Sigmoid colon (tissue), 7 donors: Measurements from ENCODE around the gene RUNX2. TPM values are rescaled to one million over a fixed set of nuclear protein-coding genes. Genes with fewer than 3 reads are reported as not detected.
"Not testable (repeated sequence)": the region's sequence is repeated elsewhere in the genome, so short reads cannot be mapped to it uniquely, and the experiment has no call there.

Source experiments
- DNase-seq: peaks from one replicate; pipeline ENCODE4 v3.0.0-alpha.2; 2019
- H3K27ac ChIP-seq, 4 donors: fragments of 200-600 bp; sonication (generic); one replicate each; pipeline ENCODE4 v1.5.1; 2016 to 2019; ENCODE audit warnings: mild to moderate bottlenecking in 1 of 4
- H3K27me3 ChIP-seq, 3 donors: fragments of 200-600 bp; sonication (generic); one replicate each; pipeline ENCODE4 v1.5.1; 2019; ENCODE audit warnings: mild to moderate bottlenecking in 1 of 3
- H3K36me3 ChIP-seq, 4 donors: fragments of 200-600 bp; sonication (generic); one replicate each; pipeline ENCODE4 v1.5.1; 2016 to 2019
- H3K4me1 ChIP-seq, 4 donors: fragments of 200-600 bp; sonication (generic); one replicate each; pipeline ENCODE4 v1.5.1; 2017 to 2019
- H3K4me3 ChIP-seq, 4 donors: fragments of 200-600 bp; sonication (generic); one replicate each; pipeline ENCODE4 v1.5.1; 2017 to 2019; ENCODE audit warnings: mild to moderate bottlenecking in 2 of 4, moderate library complexity in 1 of 4
- H3K9me3 ChIP-seq, 4 donors: fragments of 200-600 bp in 3 of 4; sonication (generic) in 3 of 4; one replicate each; pipeline versions ENCODE4 v1.5.1 to v1.6.1; 2013 to 2019
- EP300 ChIP-seq, 4 donors: sonication (generic); formaldehyde crosslinking; IDR thresholded peaks; one replicate each; pipeline ENCODE4 v1.6.1; 2017; ENCODE audit warnings: antibody characterized with exemption in 4 of 4
- POLR2A ChIP-seq, 2 donors: fragments of 450-650 bp; IDR thresholded peaks; one replicate each; pipeline ENCODE4 v1.6.1; 2016; ENCODE audit warnings: antibody characterized with exemption in 2 of 2, mild to moderate bottlenecking in 2 of 2, moderate library complexity in 2 of 2
- POLR2AphosphoS5 ChIP-seq, 4 donors: sonication (generic); formaldehyde crosslinking; IDR thresholded peaks; one replicate each; pipeline ENCODE4 v1.6.1; 2017; ENCODE audit warnings: antibody characterized with exemption in 4 of 4
- WGBS, 2 donors: extraction: QIAGEN DNeasy Blood & Tissue Kit; methylation state at CpG; one replicate each; pipeline ENCODE4 v1.1.7; 2013; 5-methylcytosine and 5-hydroxymethylcytosine counted together
- intact Hi-C: fragments of 100-400 bp; cut with DNase I; formaldehyde crosslinking; loops from one replicate; pipeline ENCODE4 v1.15.1; 2023
- polyA plus RNA-seq, 3 donors: library from polyadenylated mRNA; stranded (reverse); fragments of 200-250 nt; gene quantifications; one replicate each; pipeline ENCODE4 v1.2.3, GENCODE V29; 2013
- total RNA-seq, 4 donors: library from RNA; depleted of rRNA; stranded (reverse); fragments of >200 nt; gene quantifications; one replicate each; pipeline ENCODE4 v1.1.0, GENCODE V29; 2016
- TF ChIP-seq, protein P1 (sequence below), 4 experiments: fragments of 450-650 bp in 3 of 4; fragments of 200-600 bp in 1 of 4; IDR thresholded peaks; one replicate each; pipeline ENCODE4 v1.5.1; 2016 to 2019; ENCODE audit warnings: antibody characterized with exemption in 4 of 4, mild to moderate bottlenecking in 3 of 4, moderate library complexity in 2 of 4
- donor health status: healthy with polysubstance abuse.
- donor health status: Bipolar disorder and iron deficiency.
- donor health status: healthy.

Gene RUNX2
- total RNA-seq (1 to 10 TPM; 2.9 to 4.7 (median 4.4) TPM), polyA plus RNA-seq (1 to 10 TPM in 2 of 3 donors, under 1 TPM in 1; 0.92 to 2.5 (median 1.2) TPM)

DNA sequence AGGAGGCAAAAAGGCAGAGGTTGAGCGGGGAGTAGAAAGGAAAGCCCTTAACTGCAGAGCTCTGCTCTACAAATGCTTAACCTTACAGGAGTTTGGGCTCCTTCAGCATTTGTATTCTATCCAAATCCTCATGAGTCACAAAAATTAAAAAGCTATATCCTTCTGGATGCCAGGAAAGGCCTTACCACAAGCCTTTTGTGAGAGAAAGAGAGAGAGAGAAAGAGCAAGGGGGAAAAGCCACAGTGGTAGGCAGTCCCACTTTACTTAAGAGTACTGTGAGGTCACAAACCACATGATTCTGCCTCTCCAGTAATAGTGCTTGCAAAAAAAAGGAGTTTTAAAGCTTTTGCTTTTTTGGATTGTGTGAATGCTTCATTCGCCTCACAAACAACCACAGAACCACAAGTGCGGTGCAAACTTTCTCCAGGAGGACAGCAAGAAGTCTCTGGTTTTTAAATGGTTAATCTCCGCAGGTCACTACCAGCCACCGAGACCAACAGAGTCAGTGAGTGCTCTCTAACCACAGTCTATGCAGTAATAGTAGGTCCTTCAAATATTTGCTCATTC, at the start of gene RUNX2:
Gene RUNX2 (plus strand): TSS at position 375 of the 567 bp plus-strand sequence. CDS start 397 bp downstream, outside the sequence.
- TF ChIP-seq, protein P1, sequence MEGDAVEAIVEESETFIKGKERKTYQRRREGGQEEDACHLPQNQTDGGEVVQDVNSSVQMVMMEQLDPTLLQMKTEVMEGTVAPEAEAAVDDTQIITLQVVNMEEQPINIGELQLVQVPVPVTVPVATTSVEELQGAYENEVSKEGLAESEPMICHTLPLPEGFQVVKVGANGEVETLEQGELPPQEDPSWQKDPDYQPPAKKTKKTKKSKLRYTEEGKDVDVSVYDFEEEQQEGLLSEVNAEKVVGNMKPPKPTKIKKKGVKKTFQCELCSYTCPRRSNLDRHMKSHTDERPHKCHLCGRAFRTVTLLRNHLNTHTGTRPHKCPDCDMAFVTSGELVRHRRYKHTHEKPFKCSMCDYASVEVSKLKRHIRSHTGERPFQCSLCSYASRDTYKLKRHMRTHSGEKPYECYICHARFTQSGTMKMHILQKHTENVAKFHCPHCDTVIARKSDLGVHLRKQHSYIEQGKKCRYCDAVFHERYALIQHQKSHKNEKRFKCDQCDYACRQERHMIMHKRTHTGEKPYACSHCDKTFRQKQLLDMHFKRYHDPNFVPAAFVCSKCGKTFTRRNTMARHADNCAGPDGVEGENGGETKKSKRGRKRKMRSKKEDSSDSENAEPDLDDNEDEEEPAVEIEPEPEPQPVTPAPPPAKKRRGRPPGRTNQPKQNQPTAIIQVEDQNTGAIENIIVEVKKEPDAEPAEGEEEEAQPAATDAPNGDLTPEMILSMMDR (IDR thresholded peaks at IDR 0.05) = no peak
- TF ChIP-seq EP300 (IDR thresholded peaks at IDR 0.05) (no peak), POLR2AphosphoS5 (IDR thresholded peaks at IDR 0.05) (no peak), POLR2A (IDR thresholded peaks at IDR 0.05) (no peak)
- Histone ChIP-seq H3K4me3 (peak within 1 kb of the TSS in 2 of 4 donors; percentile 8 to 12), H3K27me3 (no peaks in the 10 kb centered on the region), H3K36me3 (no peaks in the 10 kb centered on the region), H3K9me3 (no peaks in the 10 kb centered on the region), H3K4me1 (peaks cover 0 to 12% (median 5%) of the 10 kb centered on the region in 4 donors), H3K27ac (peak within 1 kb of the TSS in 1 of 4 donors; percentile 22)
- intact Hi-C loops = no loop called here
- 65 to 75% methylated on average over 5 of the region's 5 CpGs for WGBS, 2 donors
- DNase-seq = no peak

DNA sequence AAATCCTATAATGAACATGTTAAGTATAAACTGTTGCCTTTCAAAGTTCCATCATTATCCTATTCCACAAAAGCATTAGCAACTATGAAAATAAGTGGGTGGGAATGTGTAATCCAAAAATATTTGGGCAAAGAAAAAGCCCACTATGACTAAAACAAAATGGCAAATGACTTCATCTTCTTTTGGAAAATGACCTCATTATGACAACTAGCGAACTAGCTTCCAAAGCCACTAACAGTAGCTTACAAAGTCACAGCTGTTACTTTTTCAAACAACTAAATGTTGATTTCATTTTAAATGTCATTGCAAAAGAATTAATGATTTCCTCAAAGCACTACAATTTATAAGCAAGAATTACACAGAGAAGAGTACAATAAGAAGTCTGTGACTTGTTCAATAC, 49.8 kb upstream of the RUNX2 start:
- Histone ChIP-seq H3K27me3 (no peaks in the 10 kb centered on the region), H3K4me1 (no peaks in the 10 kb centered on the region), H3K9me3 (no peaks in the 10 kb centered on the region), H3K36me3 (no peaks in the 10 kb centered on the region), H3K27ac (no peak overlapping the region), H3K4me3 (no peak overlapping the region)
- TF ChIP-seq POLR2AphosphoS5 (IDR thresholded peaks at IDR 0.05) (no peak), POLR2A (IDR thresholded peaks at IDR 0.05) (no peak), EP300 (IDR thresholded peaks at IDR 0.05) (no peak)
- TF ChIP-seq, protein P1 (IDR thresholded peaks at IDR 0.05) = no peak
- 85 to 87% methylated on average over 1 of the region's 1 CpG for WGBS, 2 donors
- DNase-seq = no peak
- intact Hi-C loops = no loop called here

DNA sequence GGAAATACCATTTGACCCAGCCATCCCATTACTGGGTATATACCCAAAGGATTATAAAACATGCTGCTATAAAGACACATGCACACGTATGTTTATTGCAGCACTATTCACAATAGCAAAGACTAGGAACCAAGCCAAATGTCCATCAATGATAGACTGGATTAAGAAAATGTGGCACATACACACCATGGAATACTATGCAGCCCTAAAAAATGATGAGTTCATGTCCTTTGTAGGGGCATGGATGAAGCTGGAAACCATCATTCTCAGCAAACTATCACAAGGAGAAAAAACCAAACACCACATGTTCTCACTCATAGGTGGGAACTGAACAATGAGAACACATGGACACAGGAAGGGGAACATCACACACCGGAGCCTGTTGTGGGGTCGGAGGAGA, 41.4 kb upstream of the RUNX2 start:
- H3K4me3 ChIP-seq, H3K27me3 ChIP-seq, H3K27ac ChIP-seq, DNase-seq, H3K9me3 ChIP-seq, intact Hi-C loops, H3K36me3 ChIP-seq, H3K4me1 ChIP-seq: not testable (repeated sequence)
- 84 to 94% methylated on average over 3 of the region's 3 CpGs for WGBS, 2 donors

DNA sequence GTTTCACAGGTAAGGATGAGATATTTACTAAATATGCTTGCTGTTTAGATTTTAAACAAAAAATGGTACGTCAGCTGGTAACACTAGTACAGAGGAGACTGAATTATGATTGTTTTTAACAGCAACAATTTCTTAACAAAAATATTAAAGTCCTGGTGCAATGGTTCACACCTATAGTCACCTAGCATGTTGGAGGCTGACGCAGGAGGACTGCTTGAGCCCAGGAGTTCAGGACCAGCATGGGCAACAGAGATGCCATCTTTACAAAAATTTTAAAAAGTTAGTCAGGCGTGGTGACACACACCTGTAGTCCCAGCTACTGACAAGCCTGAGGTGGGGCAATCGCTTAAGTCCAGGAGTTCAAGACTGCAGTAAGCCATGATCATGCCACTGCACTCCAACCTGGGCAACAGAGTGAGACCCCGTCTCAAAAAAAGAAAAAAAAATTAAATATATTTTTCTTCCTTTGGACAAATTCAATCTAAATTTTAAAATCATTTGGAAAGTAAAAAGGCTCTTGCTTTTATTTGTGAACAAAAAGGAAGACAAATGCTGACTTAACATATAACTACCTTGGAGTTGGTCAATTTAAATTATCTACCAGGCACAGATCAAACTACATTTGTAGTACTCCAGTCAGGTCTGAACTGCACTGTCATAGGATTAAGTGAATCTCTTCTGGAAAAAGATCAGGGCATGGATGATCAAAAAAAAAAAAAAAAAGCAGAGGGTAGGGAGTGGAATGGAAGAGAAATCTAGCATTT, 38.2 kb upstream of the RUNX2 start:
- intact Hi-C loops = no loop called here
- no peak for DNase-seq
- 94 to 98% methylated on average over 5 of the region's 5 CpGs for WGBS, 2 donors

DNA sequence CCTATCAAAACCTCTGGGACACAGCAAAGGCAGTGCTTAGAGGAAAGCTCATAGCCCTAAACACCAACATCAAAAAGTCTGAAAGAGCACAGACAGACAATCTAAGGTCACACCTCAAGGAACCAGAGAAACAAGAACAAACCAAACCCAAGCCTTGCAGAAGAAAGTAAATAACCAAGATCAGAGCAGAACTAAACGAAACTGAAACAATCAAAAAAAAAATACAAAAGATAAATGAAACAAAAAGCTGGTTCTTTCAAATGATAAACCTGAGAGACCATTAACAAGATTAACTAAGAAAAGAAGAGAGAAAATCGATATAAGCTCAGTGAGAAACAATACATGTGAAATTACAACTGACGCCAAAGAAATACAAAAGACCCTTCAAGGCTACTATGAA, 34.8 kb upstream of the RUNX2 start:
- Histone ChIP-seq H3K36me3 (no peaks in the 10 kb centered on the region), H3K9me3 (no peaks in the 10 kb centered on the region), H3K4me1 (no peaks in the 10 kb centered on the region), H3K4me3 (no peak overlapping the region), H3K27me3 (no peaks in the 10 kb centered on the region), H3K27ac (no peak overlapping the region)
- WGBS, 2 donors = 66 to 80% methylated on average over 3 of the region's 3 CpGs
- intact Hi-C loops = no loop called here
- TF ChIP-seq EP300 (IDR thresholded peaks at IDR 0.05) (no peak), POLR2AphosphoS5 (IDR thresholded peaks at IDR 0.05) (no peak)
- no peak for DNase-seq

More for the DNA sequence above, 38.2 kb upstream of the RUNX2 start:
- Histone ChIP-seq H3K27me3 (no peaks in the 10 kb centered on the region), H3K9me3 (no peaks in the 10 kb centered on the region), H3K27ac (no peak overlapping the region), H3K4me3 (no peak overlapping the region), H3K4me1 (no peaks in the 10 kb centered on the region), H3K36me3 (no peaks in the 10 kb centered on the region)
- TF ChIP-seq EP300 (IDR thresholded peaks at IDR 0.05) (no peak), POLR2AphosphoS5 (IDR thresholded peaks at IDR 0.05) (no peak), POLR2A (IDR thresholded peaks at IDR 0.05) (no peak)
- TF ChIP-seq, protein P1 (IDR thresholded peaks at IDR 0.05) = no peak

DNA sequence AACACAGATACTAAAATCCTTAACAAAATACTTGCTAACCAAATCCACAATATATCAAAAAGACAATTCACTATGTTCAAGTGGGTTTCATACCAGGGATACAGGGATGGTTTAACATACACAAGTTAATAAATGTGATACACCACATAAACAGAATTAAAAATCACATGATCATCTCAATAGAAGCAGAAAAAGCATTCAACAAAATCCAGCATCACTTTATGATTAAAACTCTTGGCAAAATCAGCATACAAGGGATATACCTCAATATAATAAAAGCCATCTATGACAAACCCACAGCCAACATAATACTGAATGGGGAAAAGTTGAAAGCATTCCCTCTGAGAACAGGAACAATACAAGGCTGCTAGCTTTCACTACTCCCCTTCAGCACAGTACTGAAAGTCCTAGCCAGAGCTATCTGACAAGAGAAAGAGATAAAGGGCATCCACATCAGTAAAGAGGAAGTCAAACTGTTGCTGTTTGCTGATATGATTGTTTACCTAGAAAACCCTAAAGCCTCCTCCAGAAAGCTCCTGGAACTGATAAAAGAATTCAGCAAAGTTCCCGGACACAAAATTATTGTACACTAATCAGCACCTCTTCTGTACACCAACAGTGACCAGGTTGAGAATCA, 33.9 kb upstream of the RUNX2 start:
- H3K36me3 ChIP-seq, DNase-seq, H3K27me3 ChIP-seq, H3K9me3 ChIP-seq, H3K27ac ChIP-seq, intact Hi-C loops, H3K4me1 ChIP-seq, H3K4me3 ChIP-seq: not testable (repeated sequence)
- 71 to 73% methylated on average over 1 of the region's 1 CpG for WGBS, 2 donors
